NCI-H2227 (cell line): ENCODE measurements around the gene COL25A1.
"Not testable (repeated sequence)": the region's sequence is repeated elsewhere in the genome, so short reads cannot be mapped to it uniquely, and the experiment has no call there.

Experiments
- DNase-seq: peaks from one replicate; lab custom pipeline; 2025; ENCODE audit not compliant: unreplicated experiment; lab: John Stamatoyannopoulos, UW

Gene COL25A1

GRCh38 chr4:108881986-108882385, 420.5 kb downstream of the COL25A1 start:
- no peak for DNase-seq

DNA sequence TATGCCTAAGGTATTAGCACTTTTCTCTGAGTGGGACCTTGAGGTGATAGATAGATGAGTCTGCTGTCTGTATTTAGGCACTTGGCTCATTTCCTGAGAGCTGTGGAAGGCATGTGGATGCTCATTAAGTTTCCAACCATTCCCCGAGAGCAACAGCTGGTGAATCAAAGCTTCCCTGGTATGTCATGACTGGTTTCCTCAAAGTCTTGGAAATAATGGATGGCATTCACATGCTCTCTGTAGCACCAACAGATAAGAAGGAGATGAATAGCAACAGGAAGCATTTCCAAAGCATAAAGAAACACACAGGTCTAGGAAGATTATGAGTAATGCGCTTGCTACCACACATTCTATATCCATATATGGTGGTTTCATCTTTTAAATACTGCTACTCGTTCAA, 421.3 kb downstream of the COL25A1 start:
- DNase-seq: no peak

- no peak for DNase-seq
These were observed 423.7 kb downstream of the COL25A1 start for GRCh38 chr4:108878806-108879205.

DNA sequence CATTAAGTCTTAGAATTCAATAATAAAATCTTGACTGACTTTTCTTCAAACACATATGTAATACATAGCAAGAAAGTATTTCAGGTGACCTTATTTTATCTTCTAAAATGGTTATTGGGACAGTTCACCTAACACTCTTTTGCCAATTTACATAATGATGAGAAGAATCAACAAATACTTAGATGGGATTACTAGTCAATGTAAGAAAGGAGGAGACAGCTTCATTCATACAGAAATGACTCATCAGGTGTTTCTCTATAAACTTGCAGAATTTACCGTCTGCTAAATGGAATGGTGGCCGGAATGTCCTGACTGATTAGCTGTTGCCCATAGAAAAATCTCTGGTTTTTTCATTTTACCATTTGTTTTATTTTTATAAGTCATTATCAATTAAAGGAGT, 424.6 kb downstream of the COL25A1 start:
- no peak for DNase-seq

- DNase-seq: no peak
These were observed 427.7 kb downstream of the COL25A1 start for GRCh38 chr4:108874806-108875205.

GRCh38 chr4:108869970-108870369, 432.5 kb downstream of the COL25A1 start:
- DNase-seq: not testable (repeated sequence)

GRCh38 chr4:108868606-108869227, 433.7 kb downstream of the COL25A1 start:
- no peak for DNase-seq

- DNase-seq: no peak
These were observed 435.0 kb downstream of the COL25A1 start for GRCh38 chr4:108867476-108867875.

GRCh38 chr4:108861334-108861733, 441.1 kb downstream of the COL25A1 start:
- no peak for DNase-seq

DNA sequence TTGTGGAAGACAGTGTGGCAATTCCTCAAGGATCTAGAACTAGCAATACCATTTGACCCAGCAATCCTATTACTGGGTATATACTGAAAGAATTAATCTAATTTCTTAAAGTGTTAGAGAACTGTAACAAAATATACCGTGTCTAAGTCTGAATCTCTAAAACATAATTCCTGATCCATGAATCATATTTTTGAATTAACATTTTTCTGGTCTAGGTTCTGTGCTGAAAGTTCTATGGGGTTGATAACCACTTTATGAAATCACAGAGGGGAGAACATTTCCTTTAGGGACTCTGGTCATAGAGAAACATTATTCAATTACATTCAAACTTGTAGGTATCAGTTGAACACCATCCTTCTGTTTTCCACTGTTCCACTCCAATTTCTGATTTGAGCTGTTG, 447.7 kb downstream of the COL25A1 start:
- DNase-seq: no peak

DNA sequence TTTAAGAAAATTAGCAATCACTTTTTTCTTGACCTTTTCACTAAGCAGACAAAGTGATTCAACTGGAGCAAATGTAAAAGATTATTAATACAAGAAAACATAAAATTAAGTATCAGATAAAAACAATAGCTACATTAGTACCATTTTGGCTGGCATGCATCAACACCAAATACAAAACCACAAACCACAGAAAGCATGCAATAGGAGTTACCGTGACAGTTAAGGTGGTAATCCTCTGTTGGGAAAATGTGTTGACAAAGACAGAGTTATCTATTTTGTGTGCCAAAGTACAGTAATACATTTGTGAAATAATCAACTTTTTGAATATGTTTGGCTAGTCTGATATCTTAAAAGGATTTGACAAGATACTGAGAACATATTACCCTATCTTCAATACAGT, 449.8 kb downstream of the COL25A1 start:
- no peak for DNase-seq

DNA sequence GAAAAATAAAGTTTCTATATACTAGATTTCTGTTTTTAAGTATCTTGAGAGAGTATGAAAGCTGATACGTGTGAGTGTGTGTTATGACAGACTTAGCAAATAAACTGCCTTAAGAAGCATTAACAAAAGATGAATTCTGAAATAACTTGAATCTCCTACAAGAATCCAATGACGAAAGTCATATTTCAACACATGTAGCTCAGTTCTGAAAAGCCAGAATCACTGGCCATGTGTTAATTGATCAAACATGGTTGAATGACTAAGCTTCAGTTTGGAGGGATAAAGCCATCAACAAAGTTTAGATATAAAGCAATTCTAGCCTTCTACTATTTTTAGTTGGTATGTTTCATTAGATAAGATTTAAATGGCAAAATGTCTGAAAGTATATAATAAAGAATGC, 451.1 kb downstream of the COL25A1 start:
- DNase-seq: no peak

DNA sequence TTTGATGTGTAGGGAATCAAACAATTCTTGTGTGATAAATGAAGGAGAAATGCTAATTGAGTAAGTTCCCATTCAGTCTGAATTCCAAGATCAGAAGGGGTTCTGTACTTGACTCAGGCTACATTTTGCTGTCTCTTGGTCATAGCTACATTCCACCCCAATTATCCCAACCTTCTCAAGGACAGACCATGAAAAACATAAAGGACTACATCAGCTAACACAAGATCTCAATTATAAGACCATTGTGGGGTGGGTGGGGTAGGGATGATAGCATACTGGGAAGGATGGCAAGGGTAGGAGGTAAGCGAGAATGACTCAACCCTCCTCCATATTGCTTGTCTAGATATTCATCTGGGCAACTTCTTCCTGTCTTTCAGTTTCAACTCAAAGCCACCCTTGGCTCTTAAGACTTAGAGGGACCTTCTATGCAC, 452.2 kb downstream of the COL25A1 start:
- no peak for DNase-seq

DNA sequence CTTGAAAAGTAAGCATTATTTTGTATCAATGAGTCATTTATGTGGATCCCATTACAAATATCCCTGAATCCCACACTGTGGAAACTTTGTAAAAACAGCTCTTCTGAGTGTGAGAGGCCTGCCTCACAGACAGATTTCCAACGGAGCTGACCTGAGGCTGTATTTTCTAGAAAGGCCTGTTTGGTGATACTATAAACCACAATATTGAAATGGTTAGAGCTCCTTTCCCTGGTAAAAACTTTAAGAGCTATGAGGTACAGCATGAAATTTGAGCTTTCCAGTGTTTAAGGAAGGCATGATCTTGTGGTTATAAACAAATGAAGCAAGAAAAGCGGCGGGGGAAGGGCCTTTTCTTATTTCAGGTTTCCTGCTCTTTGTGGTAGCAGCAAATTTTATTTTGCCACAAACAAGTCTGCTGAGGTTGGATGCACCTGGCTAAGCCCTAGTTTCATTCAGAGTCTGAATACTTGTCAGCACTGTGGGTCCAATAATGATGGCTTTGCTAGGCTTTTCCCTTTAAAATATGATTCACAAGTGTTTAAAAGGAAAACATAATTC, 452.8 kb downstream of the COL25A1 start:
- no peak for DNase-seq

- no peak for DNase-seq
These were observed 455.9 kb downstream of the COL25A1 start for GRCh38 chr4:108846568-108846967.

DNA sequence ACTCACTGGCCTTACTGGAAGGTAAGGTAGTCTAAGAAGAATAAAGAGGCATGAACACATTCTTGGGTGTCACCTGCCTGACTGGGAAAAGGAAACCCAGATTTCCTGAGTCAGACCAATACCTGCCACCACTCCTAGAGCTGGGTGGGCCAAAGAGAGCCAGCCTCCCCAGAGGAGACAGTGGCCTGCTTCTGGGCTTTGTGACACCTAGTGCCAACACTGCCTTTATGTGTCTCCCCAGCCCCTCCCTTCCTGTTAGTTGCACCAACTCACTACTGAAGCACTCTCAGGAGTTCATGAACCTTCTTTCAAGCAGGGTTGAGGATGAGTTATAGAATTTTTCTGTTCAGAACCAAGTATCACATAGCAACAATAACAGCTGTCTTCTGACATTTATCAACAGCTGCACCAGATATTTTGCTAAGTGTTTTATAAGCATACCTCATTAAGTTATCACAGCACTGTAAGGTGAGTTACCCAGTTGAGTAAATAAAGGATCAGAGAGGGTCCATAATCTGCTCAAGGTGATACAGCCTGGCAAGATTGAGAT, 462.0 kb downstream of the COL25A1 start:
- no peak for DNase-seq

DNA sequence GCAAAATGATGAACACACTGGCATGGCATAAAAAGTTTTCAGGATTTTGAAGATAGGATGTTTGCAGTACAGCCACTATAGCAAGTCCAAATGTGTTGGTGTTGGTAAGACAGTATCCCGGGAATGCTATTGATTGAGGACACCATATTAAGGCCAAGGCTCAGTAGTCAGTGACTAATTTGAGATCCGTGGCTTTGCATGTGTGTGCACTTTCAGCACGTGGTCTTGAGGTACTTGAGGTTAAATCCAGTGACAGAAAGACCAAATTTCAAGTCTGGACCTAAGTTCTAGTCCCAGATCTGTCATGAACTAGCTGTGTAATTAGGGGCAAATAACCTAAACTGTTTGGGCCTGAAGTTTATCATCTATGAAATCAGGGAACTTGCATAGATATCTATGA, 463.1 kb downstream of the COL25A1 start:
- DNase-seq: no peak

GRCh38 chr4:108838451-108838850, 464.0 kb downstream of the COL25A1 start:
- no peak for DNase-seq

DNA sequence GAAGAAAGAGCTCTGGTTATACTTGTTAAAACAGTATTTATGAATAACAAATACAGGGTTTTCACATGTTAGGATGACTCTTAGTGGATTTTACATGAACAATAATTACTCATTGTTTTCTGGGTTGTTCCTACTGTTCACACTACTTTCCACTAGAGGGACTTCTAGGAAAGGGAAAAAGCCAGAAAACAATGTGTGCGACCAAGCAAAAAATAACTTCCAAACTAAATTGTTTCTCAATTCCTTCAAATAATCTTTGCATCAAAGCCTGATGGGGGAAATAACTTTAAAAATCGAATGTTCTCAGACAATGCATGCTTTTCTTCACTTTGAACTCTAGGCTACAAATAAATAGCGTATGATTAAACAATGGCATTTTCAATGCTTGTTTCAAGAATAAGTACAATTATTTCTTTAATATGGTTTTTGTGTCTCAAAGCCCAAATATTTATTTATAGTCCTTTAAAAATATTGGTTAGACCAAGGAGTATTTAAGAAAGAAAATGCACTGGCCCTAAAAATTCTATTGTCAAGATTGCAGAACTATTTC, 467.5 kb downstream of the COL25A1 start:
- peak; percentile 17 for DNase-seq

- DNase-seq: no peak
These were observed 468.2 kb downstream of the COL25A1 start for GRCh38 chr4:108834166-108834834.

DNA sequence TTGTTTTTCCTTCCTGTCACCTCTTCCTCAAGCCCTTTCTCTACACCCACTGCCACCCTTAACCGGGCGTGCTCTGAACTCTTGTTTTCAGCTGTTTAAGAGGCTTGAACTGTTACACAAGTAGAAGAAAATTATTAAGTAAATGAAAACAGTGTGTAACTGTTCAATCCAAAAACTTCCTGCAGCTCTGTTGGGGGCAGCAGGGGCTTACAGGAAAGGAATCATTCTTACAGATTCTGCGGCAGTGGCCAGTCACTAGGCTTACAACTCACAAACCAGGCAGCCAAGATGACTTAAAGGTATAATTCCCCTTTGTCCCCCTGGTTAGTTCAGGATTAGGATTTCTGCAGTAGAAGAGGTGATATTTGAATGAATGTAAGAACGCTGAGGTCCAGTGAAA, 469.4 kb downstream of the COL25A1 start:
- no peak for DNase-seq

- DNase-seq: no peak
These were observed 470.6 kb downstream of the COL25A1 start for GRCh38 chr4:108831886-108832285.
